ENCODE results near the gene DCAF8L2.

DCAF8L2 gene

GRCh38 chrX:27619975-27620374 lies 29.8 kb downstream of the DCAF8L2 start:
- Histone ChIP-seq H2BK15ac (ENCODE audit: low read depth, poor library complexity, severe bottlenecking) (no peak overlapping the region), H3K14ac (ENCODE audit: low read length in 2 of 2) (no peak overlapping the region), H2BK120ac (ENCODE audit: low read depth, low read length) (no peak overlapping the region), H3K9ac (ENCODE audit: low read length) (no peak overlapping the region), H3K27me3 (ENCODE audit: control insufficient read depth in 1 of 2, insufficient read depth in 1 of 2, low read length in 2 of 2) (peaks cover 0 to 3% of the 10 kb centered on the region in 2 experiments), H3K23ac (ENCODE audit: low read length in 2 of 2) (no peak overlapping the region), H3K4me2 (ENCODE audit: low read length, poor library complexity, severe bottlenecking) (no peak overlapping the region), H2BK12ac (ENCODE audit: low read length in 2 of 2) (no peak overlapping the region), H3K79me1 (replicated peaks; ENCODE audit: low read length, poor library complexity, severe bottlenecking) (no peaks in the 10 kb centered on the region), H3K36me3 (ENCODE audit: control insufficient read depth in 1 of 2, insufficient read depth in 2 of 2, low read depth in 1 of 2, low read length in 2 of 2) (no peaks in the 10 kb centered on the region), H2AK5ac (ENCODE audit: low read length, severe bottlenecking) (no peak overlapping the region), H2AFZ (ENCODE audit: low read depth, low read length) (no peak overlapping the region), H2BK5ac (ENCODE audit: low read depth, low read length, poor library complexity, severe bottlenecking) (no peak overlapping the region), H3K4ac (ENCODE audit: low read depth in 1 of 2, low read length in 2 of 2) (no peak overlapping the region), H3K27ac (ENCODE audit: low read length, poor library complexity, severe bottlenecking) (no peak overlapping the region), H3K9me3 (ENCODE audit: control insufficient read depth, low read length) (no peaks in the 10 kb centered on the region), H4K8ac (ENCODE audit: low read length) (no peak overlapping the region), H4K91ac (ENCODE audit: low read length) (no peak overlapping the region), H3K18ac (ENCODE audit: low read depth in 1 of 2, low read length in 2 of 2) (no peak overlapping the region), H3K4me1 (ENCODE audit: control insufficient read depth, insufficient read depth, low read depth, low read length) (no peaks in the 10 kb centered on the region), H3K4me3 (ENCODE audit: insufficient read depth in 1 of 2, low read depth in 1 of 2, low read length in 2 of 2) (no peak overlapping the region)
- no CpG with 5 or more reads among the region's 2 CpGs for WGBS
- DNase-seq, result peak; percentile 14

DNA sequence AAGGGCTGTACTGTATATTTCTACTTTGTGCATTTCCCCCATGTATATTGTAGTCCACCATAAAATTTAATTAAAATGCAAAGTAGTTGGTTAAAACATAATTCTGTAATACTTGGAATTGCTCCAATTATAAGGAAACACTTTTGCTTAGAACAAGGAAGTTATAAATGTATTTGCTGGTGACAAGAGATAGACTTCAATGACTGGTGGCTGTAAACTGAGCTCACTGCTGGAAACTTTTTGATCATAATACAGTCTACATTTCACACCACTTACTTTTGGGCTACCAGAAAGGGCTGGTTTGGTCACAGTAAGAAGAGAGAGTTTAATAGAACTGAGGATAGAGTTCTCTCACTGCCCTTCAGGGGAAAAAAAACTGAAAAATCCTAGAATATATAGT lies 32.7 kb downstream of the DCAF8L2 start:
- Histone ChIP-seq H3K4me1 (ENCODE audit: control insufficient read depth, insufficient read depth, low read depth, low read length) (no peaks in the 10 kb centered on the region), H3K4me3 (ENCODE audit: insufficient read depth in 1 of 2, low read depth in 1 of 2, low read length in 2 of 2) (no peak overlapping the region), H2AFZ (ENCODE audit: low read depth, low read length) (no peak overlapping the region), H3K4ac (ENCODE audit: low read depth in 1 of 2, low read length in 2 of 2) (no peak overlapping the region), H2BK12ac (ENCODE audit: low read length in 2 of 2) (no peak overlapping the region), H2BK15ac (ENCODE audit: low read depth, poor library complexity, severe bottlenecking) (no peak overlapping the region), H2AK5ac (ENCODE audit: low read length, severe bottlenecking) (no peak overlapping the region), H2BK120ac (ENCODE audit: low read depth, low read length) (no peak overlapping the region), H3K27me3 (ENCODE audit: control insufficient read depth in 1 of 2, insufficient read depth in 1 of 2, low read length in 2 of 2) (peaks cover 0 to 3% of the 10 kb centered on the region in 2 experiments), H3K9me3 (ENCODE audit: control insufficient read depth, low read length) (no peaks in the 10 kb centered on the region), H4K91ac (ENCODE audit: low read length) (no peak overlapping the region), H3K14ac (ENCODE audit: low read length in 2 of 2) (no peak overlapping the region), H2BK5ac (ENCODE audit: low read depth, low read length, poor library complexity, severe bottlenecking) (no peak overlapping the region), H3K4me2 (ENCODE audit: low read length, poor library complexity, severe bottlenecking) (no peak overlapping the region), H3K9ac (ENCODE audit: low read length) (no peak overlapping the region), H3K36me3 (ENCODE audit: control insufficient read depth in 1 of 2, insufficient read depth in 2 of 2, low read depth in 1 of 2, low read length in 2 of 2) (no peaks in the 10 kb centered on the region), H3K23ac (ENCODE audit: low read length in 2 of 2) (no peak overlapping the region), H3K79me1 (replicated peaks; ENCODE audit: low read length, poor library complexity, severe bottlenecking) (no peaks in the 10 kb centered on the region), H3K27ac (ENCODE audit: low read length, poor library complexity, severe bottlenecking) (no peak overlapping the region), H4K8ac (ENCODE audit: low read length) (no peak overlapping the region), H3K18ac (ENCODE audit: low read depth in 1 of 2, low read length in 2 of 2) (no peak overlapping the region)
- no peak for DNase-seq

- Histone ChIP-seq H3K79me1 (replicated peaks; ENCODE audit: low read length, poor library complexity, severe bottlenecking) (no peaks in the 10 kb centered on the region), H3K36me3 (ENCODE audit: control insufficient read depth in 1 of 2, insufficient read depth in 2 of 2, low read depth in 1 of 2, low read length in 2 of 2) (no peaks in the 10 kb centered on the region), H3K4me3 (ENCODE audit: insufficient read depth in 1 of 2, low read depth in 1 of 2, low read length in 2 of 2) (no peak overlapping the region), H2AFZ (ENCODE audit: low read depth, low read length) (no peak overlapping the region), H3K4ac (ENCODE audit: low read depth in 1 of 2, low read length in 2 of 2) (no peak overlapping the region), H2AK5ac (ENCODE audit: low read length, severe bottlenecking) (no peak overlapping the region), H4K91ac (ENCODE audit: low read length) (no peak overlapping the region), H3K9me3 (ENCODE audit: control insufficient read depth, low read length) (no peaks in the 10 kb centered on the region), H3K14ac (ENCODE audit: low read length in 2 of 2) (no peak overlapping the region), H2BK120ac (ENCODE audit: low read depth, low read length) (no peak overlapping the region), H2BK15ac (ENCODE audit: low read depth, poor library complexity, severe bottlenecking) (no peak overlapping the region), H3K4me1 (ENCODE audit: control insufficient read depth, insufficient read depth, low read depth, low read length) (no peaks in the 10 kb centered on the region), H3K9ac (ENCODE audit: low read length) (no peak overlapping the region), H4K8ac (ENCODE audit: low read length) (no peak overlapping the region), H3K27me3 (ENCODE audit: control insufficient read depth in 1 of 2, insufficient read depth in 1 of 2, low read length in 2 of 2) (peaks cover 0 to 3% of the 10 kb centered on the region in 2 experiments), H3K27ac (ENCODE audit: low read length, poor library complexity, severe bottlenecking) (no peak overlapping the region), H3K4me2 (ENCODE audit: low read length, poor library complexity, severe bottlenecking) (no peak overlapping the region), H2BK12ac (ENCODE audit: low read length in 2 of 2) (no peak overlapping the region), H2BK5ac (ENCODE audit: low read depth, low read length, poor library complexity, severe bottlenecking) (no peak overlapping the region), H3K18ac (ENCODE audit: low read depth in 1 of 2, low read length in 2 of 2) (no peak overlapping the region), H3K23ac (ENCODE audit: low read length in 2 of 2) (no peak overlapping the region)
- DNase-seq, result no peak
- no CpG with 5 or more reads among the region's 3 CpGs for whole genome bisulfite sequencing
These were observed 35.9 kb downstream of the DCAF8L2 start for GRCh38 chrX:27626066-27626465.

DNA sequence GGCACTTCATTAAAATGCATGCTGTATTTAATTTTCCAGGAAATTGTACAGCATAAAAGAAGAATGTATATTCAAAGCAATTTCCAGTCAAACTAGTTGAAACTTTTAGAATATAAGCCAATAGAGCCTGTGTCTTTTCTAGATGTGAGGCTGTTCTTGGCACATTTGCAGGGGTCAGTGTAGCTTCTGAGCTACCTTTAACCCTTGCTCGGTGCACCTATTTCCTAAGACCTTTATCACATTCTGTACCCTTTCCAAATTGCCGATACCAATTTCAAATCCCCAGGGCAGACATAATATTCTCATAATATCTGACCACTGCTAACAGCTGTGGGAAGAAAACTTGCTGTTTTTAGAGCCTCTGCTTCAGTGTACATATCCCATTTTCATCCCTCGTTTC lies 43.2 kb downstream of the DCAF8L2 start:
- no peak overlapping the region for H3K4me3 ChIP-seq (ENCODE audit: insufficient read depth in 1 of 2, low read depth in 1 of 2, low read length in 2 of 2)
- H2BK120ac ChIP-seq (ENCODE audit: low read depth, low read length), result no peak overlapping the region
- no peak overlapping the region for H2AK5ac ChIP-seq (ENCODE audit: low read length, severe bottlenecking)
- H3K27me3 ChIP-seq (ENCODE audit: control insufficient read depth in 1 of 2, insufficient read depth in 1 of 2, low read length in 2 of 2), result no peaks in the 10 kb centered on the region
- no peak overlapping the region for H2BK12ac ChIP-seq (ENCODE audit: low read length in 2 of 2)
- no peak overlapping the region for H3K23ac ChIP-seq (ENCODE audit: low read length in 2 of 2)
- H3K9me3 ChIP-seq (ENCODE audit: control insufficient read depth, low read length), result no peaks in the 10 kb centered on the region
- H3K79me1 ChIP-seq (replicated peaks; ENCODE audit: low read length, poor library complexity, severe bottlenecking), result no peaks in the 10 kb centered on the region
- no peak overlapping the region for H2BK5ac ChIP-seq (ENCODE audit: low read depth, low read length, poor library complexity, severe bottlenecking)
- no peak overlapping the region for H4K91ac ChIP-seq (ENCODE audit: low read length)
- H2AFZ ChIP-seq (ENCODE audit: low read depth, low read length), result no peak overlapping the region
- no peaks in the 10 kb centered on the region for H3K4me1 ChIP-seq (ENCODE audit: control insufficient read depth, insufficient read depth, low read depth, low read length)
- H2BK15ac ChIP-seq (ENCODE audit: low read depth, poor library complexity, severe bottlenecking), result no peak overlapping the region
- DNase-seq, result no peak
- H4K8ac ChIP-seq (ENCODE audit: low read length), result no peak overlapping the region
- no peak overlapping the region for H3K9ac ChIP-seq (ENCODE audit: low read length)
- no peaks in the 10 kb centered on the region for H3K36me3 ChIP-seq (ENCODE audit: control insufficient read depth in 1 of 2, insufficient read depth in 2 of 2, low read depth in 1 of 2, low read length in 2 of 2)
- no peak overlapping the region for H3K27ac ChIP-seq (ENCODE audit: low read length, poor library complexity, severe bottlenecking)
- no peak overlapping the region for H3K14ac ChIP-seq (ENCODE audit: low read length in 2 of 2)
- H3K4ac ChIP-seq (ENCODE audit: low read depth in 1 of 2, low read length in 2 of 2), result no peak overlapping the region
- H3K18ac ChIP-seq (ENCODE audit: low read depth in 1 of 2, low read length in 2 of 2), result no peak overlapping the region
- 100% methylated on average over 2 of the region's 3 CpGs for WGBS
- no peak overlapping the region for H3K4me2 ChIP-seq (ENCODE audit: low read length, poor library complexity, severe bottlenecking)

Measured in mesenchymal stem cell (in vitro differentiated cells and primary cell).